Psoas muscle (tissue), 8 donors: ENCODE results near the gene RPS21. TPM values are rescaled to one million over a fixed set of nuclear protein-coding genes. Genes with fewer than 3 reads are reported as not detected.

ENCODE experiments used
- ATAC-seq, 4 donors: fragments of 200-7000 bp; cut with Tn5 transposase; one replicate each; pipeline ENCODE4 v1.9.1; 2020; ENCODE audit warnings: moderate library complexity in 3 of 4, mild to moderate bottlenecking in 2 of 4
- DNase-seq, 2 donors: peaks; one replicate each; pipeline ENCODE4 v3.0.0-alpha.2; 2020
- H3K27ac ChIP-seq: fragments of 200-600 bp; one replicate; pipeline ENCODE4 v1.8.0; 2022
- H3K27me3 ChIP-seq, 3 donors: fragments of 200-600 bp in 1 of 3; one replicate each; pipeline versions ENCODE4 v1.6.1 to v1.8.0; 2013 to 2022; ENCODE audit warnings: low read length in 2 of 3, mild to moderate bottlenecking in 2 of 3, moderate library complexity in 1 of 3; ENCODE audit not compliant: insufficient read depth in 3 of 3
- H3K36me3 ChIP-seq, 2 donors: fragments of 200-600 bp in 1 of 2; one replicate each; pipeline versions ENCODE4 v1.6.1 to v1.8.0; 2013 to 2022; ENCODE audit warnings: low read depth in 1 of 2, mild to moderate bottlenecking in 1 of 2, moderate library complexity in 1 of 2; ENCODE audit not compliant: insufficient read depth in 1 of 2
- H3K4me1 ChIP-seq: fragments of 200-600 bp; one replicate; pipeline ENCODE4 v1.8.0; 2022
- H3K4me3 ChIP-seq: fragments of 200-600 bp; one replicate; pipeline ENCODE4 v1.8.0; 2022; ENCODE audit warnings: mild to moderate bottlenecking
- H3K9me3 ChIP-seq: fragments of 200-600 bp; one replicate; pipeline ENCODE4 v1.8.0; 2022
- WGBS, 3 donors: extraction: QIAGEN DNeasy Blood & Tissue Kit; methylation state at CpG; one replicate each; pipeline versions ENCODE4 v1.1.6 to v1.1.7; 2013; 5-methylcytosine and 5-hydroxymethylcytosine counted together
- intact Hi-C, 2 donors: fragments of 100-400 bp; cut with DNase I; formaldehyde crosslinking; loops; one replicate each; pipeline versions ENCODE4 v1.11.0 to v1.14.2; 2022
- polyA plus RNA-seq, 3 donors: library from polyadenylated mRNA; stranded (reverse); fragments of 200-250 nt; gene quantifications; one replicate each; pipeline ENCODE4 v1.2.3, GENCODE V29; 2013
- total RNA-seq, 4 donors: library from RNA; stranded (reverse); fragmentation: NEBNext Ultra II Directional in 2 of 4; extraction: Animal tissue kit (Norgen Biotek cat#: 25700) in 2 of 4; gene quantifications; one replicate each; pipeline versions ENCODE4 v1.2.1 to v1.2.4, GENCODE V29; 2021 to 2023
- TF ChIP-seq, protein P1 (sequence below): fragments of 200-600 bp; IDR thresholded peaks from one replicate; pipeline ENCODE4 v1.8.0; 2022; ENCODE audit warnings: antibody characterized with exemption
- donor health status: healthy with polysubstance abuse.
- donor health status: DM: no; HTN: no; CAD: no; lungs with moderate emphysema.
- donor health status: Bipolar disorder and iron deficiency.
- donor health status: healthy.
- donor health status: DM: yes; HTN: yes; CAD: no.
- donor health status: DM: no; HTN: no; CAD: no.
- donor health status: DM: no; HTN: no; CAD: no.
- donor health status: DM: yes; HTN: yes; CAD: no.

RPS21 gene
- total and polyA plus RNA-seq, 7 donors = 602 to 5,162 (median 1,206) TPM

DNA sequence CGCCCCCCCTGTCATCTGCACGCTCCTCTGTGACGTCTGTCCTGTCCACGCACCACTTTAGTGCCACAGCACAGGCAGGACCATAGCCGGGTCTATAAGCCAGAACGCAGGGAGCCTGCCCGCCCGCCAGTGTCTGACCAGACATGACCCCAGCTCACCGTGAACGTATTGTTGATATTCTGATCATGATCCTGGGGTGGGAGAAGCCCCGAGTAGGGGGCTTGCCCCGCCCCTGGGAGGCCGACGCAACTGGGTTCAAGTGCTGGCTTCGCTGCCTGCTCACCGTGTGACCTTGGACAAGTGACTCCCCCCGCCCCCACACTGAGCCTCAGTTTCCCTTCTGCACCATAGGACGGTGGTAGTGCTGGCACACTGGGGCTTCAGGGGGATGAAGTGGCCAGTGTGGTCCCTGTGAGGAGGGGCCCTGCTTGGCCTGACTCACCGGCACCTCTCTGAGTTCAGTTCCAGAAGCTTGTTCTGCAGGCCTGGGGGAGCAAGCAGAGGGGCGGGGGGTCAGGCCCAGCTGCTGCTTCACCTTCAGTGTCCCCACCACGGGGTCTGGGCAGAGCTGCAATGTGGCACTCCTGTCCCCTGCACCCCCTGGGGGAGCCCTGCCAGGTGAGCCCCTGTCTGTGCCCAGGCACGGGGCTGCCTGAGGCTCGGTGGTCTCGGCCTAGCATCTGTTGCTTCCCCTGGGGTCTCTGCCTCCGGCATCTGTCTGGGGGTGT lies 31.2 kb downstream of the RPS21 start:
- 71 to 77% (median 73%) methylated on average over 24 to 25 of the region's 25 CpGs for WGBS, 3 donors
- Histone ChIP-seq H3K27ac (no peak overlapping the region), H3K4me1 (no peaks in the 10 kb centered on the region), H3K9me3 (no peaks in the 10 kb centered on the region), H3K27me3 (peaks cover 0 to 10% (median 4%) of the 10 kb centered on the region in 3 donors), H3K4me3 (no peak overlapping the region), H3K36me3 (no peaks in the 10 kb centered on the region)
- TF ChIP-seq, protein P1, sequence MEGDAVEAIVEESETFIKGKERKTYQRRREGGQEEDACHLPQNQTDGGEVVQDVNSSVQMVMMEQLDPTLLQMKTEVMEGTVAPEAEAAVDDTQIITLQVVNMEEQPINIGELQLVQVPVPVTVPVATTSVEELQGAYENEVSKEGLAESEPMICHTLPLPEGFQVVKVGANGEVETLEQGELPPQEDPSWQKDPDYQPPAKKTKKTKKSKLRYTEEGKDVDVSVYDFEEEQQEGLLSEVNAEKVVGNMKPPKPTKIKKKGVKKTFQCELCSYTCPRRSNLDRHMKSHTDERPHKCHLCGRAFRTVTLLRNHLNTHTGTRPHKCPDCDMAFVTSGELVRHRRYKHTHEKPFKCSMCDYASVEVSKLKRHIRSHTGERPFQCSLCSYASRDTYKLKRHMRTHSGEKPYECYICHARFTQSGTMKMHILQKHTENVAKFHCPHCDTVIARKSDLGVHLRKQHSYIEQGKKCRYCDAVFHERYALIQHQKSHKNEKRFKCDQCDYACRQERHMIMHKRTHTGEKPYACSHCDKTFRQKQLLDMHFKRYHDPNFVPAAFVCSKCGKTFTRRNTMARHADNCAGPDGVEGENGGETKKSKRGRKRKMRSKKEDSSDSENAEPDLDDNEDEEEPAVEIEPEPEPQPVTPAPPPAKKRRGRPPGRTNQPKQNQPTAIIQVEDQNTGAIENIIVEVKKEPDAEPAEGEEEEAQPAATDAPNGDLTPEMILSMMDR = no peak
- DNase-seq (no peak), ATAC-seq (no peak)
- intact Hi-C loops = loop anchor here in 1 of 2 donors (10.0 kb wide), 1 partner anchor 197 kb away; no protein-coding TSS in a partner anchor

DNA sequence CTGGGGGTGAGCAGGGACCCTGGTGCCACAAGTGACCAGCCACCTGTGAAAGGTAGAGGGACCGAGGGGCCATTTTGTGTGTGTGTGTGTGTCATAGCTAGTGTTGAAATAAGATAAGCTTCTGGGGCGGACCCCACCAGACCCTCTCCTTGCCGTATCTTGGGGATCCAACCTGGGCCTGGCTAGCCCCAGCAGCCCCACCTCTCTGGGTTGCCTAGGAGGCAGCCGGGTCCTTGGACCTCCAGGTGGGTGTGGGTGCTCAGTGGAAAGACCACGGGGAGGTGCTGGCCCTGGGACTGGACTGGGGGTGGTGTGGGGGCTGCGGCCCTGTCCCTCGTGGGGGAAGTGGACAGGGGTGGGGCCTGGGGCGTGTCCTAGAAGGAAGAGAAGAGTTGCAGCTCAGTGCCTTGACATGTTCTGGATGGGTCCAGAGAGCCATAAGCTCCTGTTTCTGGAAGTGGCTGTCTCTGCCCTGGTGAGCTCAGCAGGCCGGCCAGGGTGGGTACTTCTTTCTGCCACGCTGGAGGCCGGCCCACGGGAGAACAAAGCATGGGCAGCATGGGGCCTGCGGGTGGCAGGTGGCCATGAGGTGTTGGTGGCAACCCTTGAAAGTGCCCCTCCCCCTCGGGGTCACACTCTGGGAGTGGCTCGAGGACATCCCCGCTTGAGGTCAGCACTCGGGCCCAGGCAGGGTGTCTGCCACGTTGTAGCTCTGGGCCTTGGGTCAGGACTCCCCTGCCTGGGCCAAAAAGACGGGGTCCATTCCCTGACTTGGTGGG lies 32.0 kb downstream of the RPS21 start:
- no peak overlapping the region for H3K27ac ChIP-seq
- H3K4me3 ChIP-seq = no peak overlapping the region
- DNase-seq (no peak), ATAC-seq (no peak)
- TF ChIP-seq, protein P1 = no peak
- WGBS, 3 donors = 75 to 82% (median 81%) methylated on average over 19 of the region's 19 CpGs
- no peaks in the 10 kb centered on the region for H3K4me1 ChIP-seq
- no peaks in the 10 kb centered on the region for H3K9me3 ChIP-seq
- intact Hi-C loops = loop anchor here in 1 of 2 donors (10.0 kb wide), 1 partner anchor 196 kb away; no protein-coding TSS in a partner anchor
- H3K36me3 ChIP-seq = no peaks in the 10 kb centered on the region
- H3K27me3 ChIP-seq = peaks cover 0 to 17% (median 7%) of the 10 kb centered on the region in 3 donors

DNA sequence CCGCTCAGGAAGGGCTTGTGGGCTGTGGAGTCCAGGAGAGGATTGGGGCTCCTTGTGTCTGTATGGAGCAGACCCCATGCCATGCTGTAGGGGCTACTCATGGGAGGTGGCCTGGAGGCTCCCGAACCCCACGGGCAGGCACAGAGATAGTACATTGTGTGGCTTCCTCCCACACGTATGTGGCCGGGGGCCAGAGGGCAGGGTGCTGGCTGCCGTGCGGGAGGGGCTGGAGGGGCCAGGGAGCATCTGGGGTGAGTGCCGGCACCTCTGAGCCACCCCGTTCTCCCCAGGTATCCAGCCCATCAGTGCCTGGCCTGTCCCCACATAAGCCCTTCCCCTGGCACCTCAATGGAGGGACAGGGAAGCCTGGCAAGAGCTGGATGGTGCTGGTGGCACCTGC lies 32.9 kb downstream of the RPS21 start:
- Histone ChIP-seq H3K4me3 (no peak overlapping the region), H3K4me1 (no peaks in the 10 kb centered on the region), H3K36me3 (no peaks in the 10 kb centered on the region), H3K9me3 (no peaks in the 10 kb centered on the region), H3K27me3 (peaks cover 0 to 26% (median 10%) of the 10 kb centered on the region in 3 donors), H3K27ac (no peak overlapping the region)
- DNase-seq (no peak), ATAC-seq (no peak)
- intact Hi-C loops = loop anchor here in 1 of 2 donors (10.0 kb wide), 1 partner anchor 195 kb away; no protein-coding TSS in a partner anchor
- 75 to 83% (median 83%) methylated on average over 8 to 9 of the region's 9 CpGs for WGBS, 3 donors
- TF ChIP-seq, protein P1 = no peak

DNA sequence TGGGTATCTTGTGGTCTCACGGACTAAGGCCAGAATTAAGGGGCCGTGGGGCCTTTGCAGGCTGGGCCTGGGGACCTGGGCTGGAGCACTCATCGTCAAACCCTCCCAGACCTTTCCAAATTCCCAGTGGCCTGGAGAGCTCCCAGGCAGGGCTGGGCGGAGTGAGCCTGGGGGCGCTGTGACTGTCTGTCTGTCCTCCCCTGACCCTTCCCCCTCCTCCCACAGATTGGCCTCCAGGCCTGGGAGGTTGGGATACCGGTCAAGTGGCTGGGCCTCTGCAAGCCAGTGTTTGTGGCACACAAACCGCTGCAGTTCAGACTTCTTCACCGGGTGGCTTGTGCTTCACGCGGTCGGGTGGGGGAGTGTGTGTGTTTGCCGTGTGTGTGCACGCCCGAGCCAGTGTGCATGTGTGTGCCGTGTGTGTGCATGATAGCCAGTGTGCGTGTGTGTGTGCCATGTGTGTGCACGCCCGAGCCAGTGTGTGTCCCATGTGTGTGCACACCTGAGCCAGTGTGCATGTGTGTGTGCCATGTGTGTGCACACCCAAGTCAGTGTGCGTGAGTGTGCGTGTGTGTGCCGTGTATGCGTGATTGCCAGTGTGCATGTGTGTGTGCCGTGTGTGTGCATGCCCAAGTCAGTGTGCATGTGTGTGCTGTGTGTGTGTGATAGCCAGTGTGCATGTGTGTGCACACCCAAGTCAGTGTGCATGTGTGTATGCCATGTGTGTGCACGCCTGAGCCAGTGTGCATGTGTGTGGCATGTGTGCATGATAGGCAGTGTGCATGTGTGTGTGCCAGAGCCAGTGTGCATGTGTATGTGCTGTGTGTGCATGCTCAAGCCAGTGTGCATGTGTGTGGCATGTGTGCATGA lies 34.2 kb downstream of the RPS21 start:
- Histone ChIP-seq H3K4me3 (no peak overlapping the region), H3K4me1 (no peaks in the 10 kb centered on the region), H3K9me3 (no peaks in the 10 kb centered on the region), H3K27ac (no peak overlapping the region), H3K27me3 (peaks cover 0 to 26% (median 11%) of the 10 kb centered on the region in 3 donors), H3K36me3 (no peaks in the 10 kb centered on the region)
- intact Hi-C loops = no loop called here
- ATAC-seq (no peak), DNase-seq (no peak)
- TF ChIP-seq, protein P1 = no peak
- 83 to 88% (median 83%) methylated on average over 24 of the region's 24 CpGs for WGBS, 3 donors
